Osteocyte (in vitro differentiated cells): Measurements from ENCODE around the gene PRR29. TPM values are rescaled to one million over a fixed set of nuclear protein-coding genes. Genes with fewer than 3 reads are reported as not detected.

ENCODE experiments used
- DNase-seq: peaks from one replicate; pipeline ENCODE4 v3.0.0; 2021; ENCODE audit warnings: mixed read lengths; ENCODE audit not compliant: unreplicated experiment; ENCODE audit errors: extremely low spot score
- H3K27ac Mint-ChIP-seq: one replicate; pipeline ENCODE4 v1.8.0; 2021; ENCODE audit warnings: mild to moderate bottlenecking, mixed read lengths; ENCODE audit not compliant: unreplicated experiment
- H3K27me3 Mint-ChIP-seq: one replicate; pipeline ENCODE4 v1.8.0; 2021; ENCODE audit warnings: mixed read lengths; ENCODE audit not compliant: unreplicated experiment
- H3K36me3 Mint-ChIP-seq: one replicate; pipeline ENCODE4 v1.8.0; 2021; ENCODE audit warnings: mixed read lengths; ENCODE audit not compliant: unreplicated experiment
- H3K4me1 Mint-ChIP-seq: one replicate; pipeline ENCODE4 v1.8.0; 2021; ENCODE audit warnings: mixed read lengths; ENCODE audit not compliant: unreplicated experiment
- H3K4me3 Mint-ChIP-seq: one replicate; pipeline ENCODE4 v1.8.0; 2021; ENCODE audit warnings: mild to moderate bottlenecking, moderate library complexity, mixed read lengths; ENCODE audit not compliant: unreplicated experiment
- H3K9me3 Mint-ChIP-seq: one replicate; pipeline ENCODE4 v1.8.0; 2021; ENCODE audit warnings: mixed read lengths; ENCODE audit not compliant: unreplicated experiment
- CTCF ChIP-seq: fragments of 200-600 bp; sonication (generic); IDR thresholded peaks from 2 replicates; pipeline ENCODE4 v1.5.0; 2021; ENCODE audit warnings: antibody characterized with exemption, mild to moderate bottlenecking, moderate library complexity
- total RNA-seq: library from RNA; stranded (reverse); gene quantifications from 2 replicates; pipeline ENCODE4 v1.2.1, GENCODE V29; 2021

PRR29 gene
- total RNA-seq, 1 donor from 2014 or later: not detected

- Mint-ChIP-seq H3K4me1 (no peaks in the 10 kb centered on the region), H3K36me3 (no peaks in the 10 kb centered on the region), H3K27me3 (peaks cover 22% of the 10 kb centered on the region), H3K27ac (no peak overlapping the region), H3K4me3 (no peak overlapping the region), H3K9me3 (no peaks in the 10 kb centered on the region)
- DNase-seq: no peak
- TF ChIP-seq CTCF: no peak
These were observed 30.2 kb upstream of the PRR29 start for GRCh38 chr17:63967953-63968352.

GRCh38 chr17:63969278-63969677 lies 28.9 kb upstream of the PRR29 start:
- Mint-ChIP-seq H3K4me1 (peaks cover 1% of the 10 kb centered on the region), H3K36me3 (no peaks in the 10 kb centered on the region), H3K27me3 (peaks cover 18% of the 10 kb centered on the region), H3K4me3 (no peak overlapping the region), H3K27ac (no peak overlapping the region), H3K9me3 (no peaks in the 10 kb centered on the region)
- no peak for TF ChIP-seq CTCF
- DNase-seq: no peak

- H3K27me3 Mint-ChIP-seq: peaks cover 15% of the 10 kb centered on the region
- no peak within 1 kb of the TSS for H3K4me3 Mint-ChIP-seq
- TF ChIP-seq CTCF: no peak
- peaks cover 8% of the 10 kb centered on the region for H3K4me1 Mint-ChIP-seq
- H3K36me3 Mint-ChIP-seq: no peaks in the 10 kb centered on the region
- no peak for DNase-seq
- no peak within 1 kb of the TSS for H3K27ac Mint-ChIP-seq
- no peaks in the 10 kb centered on the region for H3K9me3 Mint-ChIP-seq
These were observed 25.4 kb upstream of the PRR29 start, which contains the start of gene SCN4A for GRCh38 chr17:63972796-63973195. Gene SCN4A (minus strand): TSS chr17:63972918. CDS start chr17:63972841, 77 bp downstream.

- no peak overlapping the region for H3K4me3 Mint-ChIP-seq
- no peaks in the 10 kb centered on the region for H3K9me3 Mint-ChIP-seq
- no peak overlapping the region for H3K27ac Mint-ChIP-seq
- H3K36me3 Mint-ChIP-seq: no peaks in the 10 kb centered on the region
- no peak for TF ChIP-seq CTCF
- H3K27me3 Mint-ChIP-seq: peaks cover 15% of the 10 kb centered on the region
- no peak for DNase-seq
- peaks cover 8% of the 10 kb centered on the region for H3K4me1 Mint-ChIP-seq
These were observed 24.9 kb upstream of the PRR29 start for GRCh38 chr17:63973247-63973646.

- Mint-ChIP-seq H3K36me3 (no peaks in the 10 kb centered on the region), H3K4me3 (no peak overlapping the region), H3K27ac (no peak overlapping the region), H3K9me3 (no peaks in the 10 kb centered on the region), H3K4me1 (peaks cover 8% of the 10 kb centered on the region), H3K27me3 (peaks cover 10% of the 10 kb centered on the region)
- no peak for DNase-seq
- no peak for TF ChIP-seq CTCF
These were observed 24.1 kb upstream of the PRR29 start for GRCh38 chr17:63973930-63974593.
